ENCODE results near the gene DKK1.

Gene DKK1

DNA sequence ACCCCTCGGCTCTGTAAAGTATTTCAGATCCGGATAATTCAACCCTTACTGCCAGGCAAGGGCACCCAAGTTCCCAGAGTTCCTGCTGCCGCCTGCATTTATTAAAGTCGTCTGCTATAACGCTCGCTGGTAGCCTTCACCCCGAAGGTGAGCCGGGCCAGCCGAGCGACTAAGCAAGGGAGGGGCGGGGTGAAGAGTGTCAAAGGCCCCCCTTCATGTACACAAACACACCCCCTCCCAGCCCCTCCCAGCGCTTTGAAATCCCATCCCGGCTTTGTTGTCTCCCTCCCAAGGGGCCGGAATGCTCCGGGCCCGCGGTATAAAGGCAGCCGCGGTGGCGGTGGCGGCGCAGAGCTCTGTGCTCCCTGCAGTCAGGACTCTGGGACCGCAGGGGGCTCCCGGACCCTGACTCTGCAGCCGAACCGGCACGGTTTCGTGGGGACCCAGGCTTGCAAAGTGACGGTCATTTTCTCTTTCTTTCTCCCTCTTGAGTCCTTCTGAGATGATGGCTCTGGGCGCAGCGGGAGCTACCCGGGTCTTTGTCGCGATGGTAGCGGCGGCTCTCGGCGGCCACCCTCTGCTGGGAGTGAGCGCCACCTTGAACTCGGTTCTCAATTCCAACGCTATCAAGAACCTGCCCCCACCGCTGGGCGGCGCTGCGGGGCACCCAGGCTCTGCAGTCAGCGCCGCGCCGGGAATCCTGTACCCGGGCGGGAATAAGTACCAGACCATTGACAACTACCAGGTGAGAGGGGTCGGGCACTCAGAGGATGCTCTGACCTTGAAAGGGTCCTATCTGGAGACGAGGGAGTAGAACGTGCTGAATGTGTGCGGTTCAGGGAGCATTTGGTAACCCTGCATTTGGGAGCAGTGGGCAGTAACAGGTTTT lies at the start of gene DKK1:
Gene DKK1 (plus strand): TSS at position 349 of the 889 bp plus-strand sequence. CDS start 154 bp downstream, at position 503.
- TF ChIP-seq CTCF (IDR thresholded peaks at IDR 0.05; ENCODE audit: control insufficient read depth, extremely low read depth, insufficient read depth): peak; percentile 48; the same call in 1 of the 2 replicates
- no peak for DNase-seq (ENCODE audit: low read depth)
- H3K4me3 ChIP-seq (ENCODE audit: low read depth, low read length): no peak within 1 kb of the TSS

GRCh38 chr10:52265131-52265926 lies 48.8 kb upstream of the DKK1 start:
- no peak overlapping the region for H3K4me3 ChIP-seq (ENCODE audit: low read depth, low read length)
- TF ChIP-seq CTCF (IDR thresholded peaks at IDR 0.05; ENCODE audit: control insufficient read depth, extremely low read depth, insufficient read depth): no peak
- DNase-seq (ENCODE audit: low read depth): no peak

GRCh38 chr10:52266858-52267257 lies 47.2 kb upstream of the DKK1 start:
- DNase-seq (ENCODE audit: low read depth): no peak
- no peak for TF ChIP-seq CTCF (IDR thresholded peaks at IDR 0.05; ENCODE audit: control insufficient read depth, extremely low read depth, insufficient read depth)
- H3K4me3 ChIP-seq (ENCODE audit: low read depth, low read length): no peak overlapping the region

GRCh38 chr10:52268790-52269189 lies 45.3 kb upstream of the DKK1 start:
- DNase-seq (ENCODE audit: low read depth): no peak
- no peak overlapping the region for H3K4me3 ChIP-seq (ENCODE audit: low read depth, low read length)
- TF ChIP-seq CTCF (IDR thresholded peaks at IDR 0.05; ENCODE audit: control insufficient read depth, extremely low read depth, insufficient read depth): no peak

DNA sequence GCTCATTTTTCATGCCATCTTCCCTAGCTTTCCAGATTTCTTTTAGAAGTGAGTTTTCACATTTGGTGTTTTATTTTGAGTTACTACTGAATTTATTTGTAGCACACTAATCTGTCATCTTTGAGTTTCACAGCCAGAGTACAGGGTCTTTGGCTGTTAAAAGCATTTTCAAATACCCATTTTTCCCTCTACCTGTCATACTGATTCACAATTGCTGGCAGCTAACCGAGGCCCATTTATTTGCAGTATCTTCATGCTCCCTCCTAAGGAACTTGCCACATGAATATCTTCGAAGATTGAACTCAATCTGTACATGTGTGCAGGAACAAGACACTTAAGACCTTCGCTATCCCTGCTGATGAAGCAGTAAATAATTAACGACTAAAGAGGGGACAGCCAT lies 44.8 kb upstream of the DKK1 start:
- no peak overlapping the region for H3K4me3 ChIP-seq (ENCODE audit: low read depth, low read length)
- no peak for TF ChIP-seq CTCF (IDR thresholded peaks at IDR 0.05; ENCODE audit: control insufficient read depth, extremely low read depth, insufficient read depth)
- no peak for DNase-seq (ENCODE audit: low read depth)

GRCh38 chr10:52276163-52276562 lies 37.9 kb upstream of the DKK1 start:
- DNase-seq (ENCODE audit: low read depth): no peak

More at GRCh38 chr10:52276163-52276562, 37.9 kb upstream of the DKK1 start:
- TF ChIP-seq CTCF (IDR thresholded peaks at IDR 0.05; ENCODE audit: control insufficient read depth, extremely low read depth, insufficient read depth): no peak
- no peak overlapping the region for H3K4me3 ChIP-seq (ENCODE audit: low read depth, low read length)
